Measurements from ENCODE around the gene GLB1L.

GLB1L gene

GRCh38 chr2:219223831-219224610 is 21.2 kb downstream of the GLB1L start:
- DNase-seq (ENCODE audit: low read depth, low spot score): no peak

- no peak for DNase-seq (ENCODE audit: low read depth, low spot score)
Observed at GRCh38 chr2:219221957-219222518, 23.2 kb downstream of the GLB1L start.

- DNase-seq (ENCODE audit: low read depth, low spot score): no peak
Observed at GRCh38 chr2:219220652-219221402, 24.4 kb downstream of the GLB1L start.

- no peak for DNase-seq (ENCODE audit: low read depth, low spot score)
Observed at GRCh38 chr2:219219784-219220532, 25.3 kb downstream of the GLB1L start.

GRCh38 chr2:219218732-219219701 is 26.2 kb downstream of the GLB1L start, which contains the start of gene ABCB6:
Gene ABCB6 (minus strand): TSS chr2:219218958. CDS start chr2:219218673, 285 bp downstream.
- peak; percentile 72 for DNase-seq (ENCODE audit: low read depth, low spot score)

GRCh38 chr2:219218217-219218731 is 27.0 kb downstream of the GLB1L start:
- peak; percentile 68 for DNase-seq (ENCODE audit: low read depth, low spot score)

GRCh38 chr2:219216535-219216915 is 28.7 kb downstream of the GLB1L start:
- no peak for DNase-seq (ENCODE audit: low read depth, low spot score)

GRCh38 chr2:219215871-219216534 is 29.2 kb downstream of the GLB1L start:
- no peak for DNase-seq (ENCODE audit: low read depth, low spot score)

GRCh38 chr2:219214786-219215185 is 30.5 kb downstream of the GLB1L start:
- DNase-seq (ENCODE audit: low read depth, low spot score): no peak

- no peak for DNase-seq (ENCODE audit: low read depth, low spot score)
Observed at GRCh38 chr2:219214141-219214540, 31.1 kb downstream of the GLB1L start.

GRCh38 chr2:219213486-219214071 is 31.7 kb downstream of the GLB1L start:
- no peak for DNase-seq (ENCODE audit: low read depth, low spot score)

- DNase-seq (ENCODE audit: low read depth, low spot score): no peak
Observed at GRCh38 chr2:219213026-219213415, 32.2 kb downstream of the GLB1L start.

GRCh38 chr2:219210886-219211362 is 34.3 kb downstream of the GLB1L start:
- DNase-seq (ENCODE audit: low read depth, low spot score): no peak

- DNase-seq (ENCODE audit: low read depth, low spot score): no peak
Observed at GRCh38 chr2:219210196-219210885, 34.9 kb downstream of the GLB1L start.

- no peak for DNase-seq (ENCODE audit: low read depth, low spot score)
Observed at GRCh38 chr2:219209236-219210195, 35.7 kb downstream of the GLB1L start.

GRCh38 chr2:219207884-219208740 is 37.1 kb downstream of the GLB1L start:
- no peak for DNase-seq (ENCODE audit: low read depth, low spot score)
